HG02798 (cell line): ENCODE results near the gene MRM2.

Source experiments
- ATAC-seq: cut with Tn5 transposase; IDR thresholded peaks from one replicate; pipeline ENCODE4 v1.9.1; 2021; ENCODE audit warnings: mild to moderate bottlenecking; ENCODE audit not compliant: unreplicated experiment, poor library complexity

The MRM2 gene

DNA sequence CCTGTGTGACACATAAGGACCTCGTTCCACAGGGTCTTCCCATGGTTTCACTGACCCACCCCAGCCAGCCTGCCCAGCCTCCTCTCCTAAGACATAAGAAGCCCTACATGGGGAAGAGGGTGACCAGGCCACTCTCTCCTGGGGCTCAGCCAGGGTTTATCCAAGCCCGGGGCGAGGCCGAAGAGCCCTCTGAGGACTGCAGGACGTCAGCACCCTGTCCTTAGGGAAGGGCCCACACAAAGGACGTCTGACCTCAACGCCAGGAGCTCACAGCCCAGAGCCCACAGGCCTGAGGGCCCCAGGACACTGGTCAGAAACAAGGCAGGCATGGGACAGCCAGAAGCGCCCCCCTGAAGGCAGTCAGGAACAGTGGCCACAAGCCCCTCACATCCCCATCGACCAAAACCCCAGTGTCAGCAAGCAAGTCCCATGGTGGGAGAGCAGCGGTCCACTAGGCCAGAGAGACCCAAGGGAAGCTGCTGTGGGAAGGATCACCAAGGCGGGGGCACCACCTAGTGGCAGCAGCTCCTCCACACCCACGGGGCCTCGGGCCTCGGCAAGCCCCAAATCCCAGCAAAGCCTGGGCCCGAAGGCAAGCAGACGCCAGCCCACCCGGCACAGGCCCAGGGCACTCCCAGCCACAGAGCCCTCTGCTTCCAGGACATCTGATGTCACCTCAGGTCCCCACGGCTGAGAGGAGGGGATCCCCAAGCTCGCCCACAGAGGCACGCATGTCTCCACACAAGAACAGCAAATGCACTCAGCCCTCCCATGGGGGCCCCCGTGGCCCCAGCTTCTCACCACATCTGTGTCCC is 32.7 kb downstream of the MRM2 start:
- peak; percentile 70 for ATAC-seq

DNA sequence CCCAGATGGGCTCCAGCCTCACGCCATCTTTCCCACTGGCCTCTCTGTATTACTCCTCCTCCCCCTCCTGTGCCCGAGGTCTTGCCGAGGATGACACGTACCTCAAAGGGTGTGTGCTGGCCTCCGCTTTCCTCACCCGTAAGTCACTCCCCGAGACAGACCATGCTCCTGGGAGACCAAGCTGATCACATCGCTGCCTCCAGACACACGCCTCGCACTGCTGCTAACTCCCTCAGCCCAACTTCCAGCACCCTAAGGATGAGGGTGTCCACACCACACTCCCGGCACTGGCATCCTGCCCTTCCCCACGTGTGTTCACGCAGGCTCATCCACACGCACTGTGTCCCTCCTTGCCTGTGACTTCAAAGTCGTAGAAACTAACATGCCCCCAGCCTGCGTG is 33.3 kb downstream of the MRM2 start:
- ATAC-seq: no peak

DNA sequence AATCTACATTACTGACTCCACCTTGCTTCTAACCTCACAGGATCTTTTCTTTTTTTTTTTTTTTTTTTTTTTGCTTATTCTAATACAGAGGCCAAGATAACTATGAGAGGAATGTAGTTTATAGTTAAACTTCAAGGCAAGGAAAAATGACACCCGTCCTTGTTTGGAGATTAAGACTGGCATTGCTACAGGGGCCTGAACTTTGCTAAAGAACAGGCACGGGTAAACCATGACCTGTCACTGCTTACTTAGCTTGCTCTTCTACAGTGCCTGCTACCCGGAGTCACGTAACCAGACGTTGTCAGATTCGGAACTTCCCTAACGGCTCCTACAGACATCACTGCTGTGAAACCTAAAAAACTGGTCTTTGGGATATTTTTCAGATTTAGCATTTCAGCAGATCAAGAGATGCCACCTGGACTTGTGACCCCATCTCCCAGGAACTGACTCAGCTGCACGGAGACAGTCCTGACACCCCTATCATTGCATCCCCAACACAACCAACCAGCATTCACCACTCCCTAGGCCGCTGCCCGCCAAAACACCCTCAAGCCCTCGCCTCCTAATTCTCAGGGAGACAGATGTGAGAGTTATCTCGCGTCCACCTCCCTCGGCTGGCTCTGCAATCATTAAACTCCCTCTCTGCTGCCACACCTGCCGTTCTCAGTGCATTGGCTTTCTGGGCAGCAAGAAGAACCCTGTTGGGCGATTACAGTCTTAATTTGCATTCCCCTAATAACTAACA is 36.8 kb downstream of the MRM2 start:
- ATAC-seq: no peak

DNA sequence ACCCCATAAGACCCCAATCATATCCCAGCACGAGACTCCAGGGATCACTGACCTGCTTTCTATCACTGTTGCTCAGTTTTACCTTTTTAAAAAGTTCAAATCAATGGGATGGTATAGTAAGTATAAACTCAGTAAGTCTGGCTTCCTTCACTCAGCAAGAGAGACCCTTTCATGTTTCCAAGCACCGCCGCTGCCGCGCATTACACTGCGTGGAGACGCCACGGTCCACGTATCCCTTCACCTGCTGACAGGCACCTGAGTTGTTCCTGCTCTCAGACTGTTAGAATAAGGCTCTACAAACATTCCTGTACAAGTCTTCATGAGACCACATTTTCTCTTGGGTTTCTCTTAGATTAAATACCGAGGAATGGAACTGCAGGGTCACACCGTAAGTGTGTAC is 37.6 kb downstream of the MRM2 start:
- no peak for ATAC-seq

DNA sequence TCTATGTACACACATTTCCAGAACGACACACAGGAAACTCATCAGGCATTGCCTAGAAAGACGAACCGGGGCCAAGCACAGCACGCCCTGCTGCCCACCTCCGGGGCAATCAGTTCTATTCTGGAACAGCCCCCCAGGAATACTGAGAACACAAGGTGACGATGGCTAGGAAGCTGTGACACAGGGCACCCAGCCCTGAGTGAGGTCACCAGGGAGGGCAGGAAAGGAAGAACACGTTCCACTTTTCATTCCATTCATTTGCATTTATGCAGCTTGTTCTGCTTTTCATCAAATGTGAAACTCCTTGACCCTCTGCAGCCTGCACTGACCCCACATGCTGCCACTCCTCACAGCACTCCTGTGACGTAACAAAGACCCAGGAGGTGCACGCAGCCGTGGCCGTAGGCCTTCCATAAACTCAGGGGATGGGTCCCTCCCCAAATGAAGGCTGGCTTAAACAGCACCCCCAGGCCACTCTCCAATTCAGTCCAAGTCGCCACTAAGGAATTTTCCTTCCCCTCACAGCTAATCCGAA is 38.2 kb downstream of the MRM2 start:
- no peak for ATAC-seq

DNA sequence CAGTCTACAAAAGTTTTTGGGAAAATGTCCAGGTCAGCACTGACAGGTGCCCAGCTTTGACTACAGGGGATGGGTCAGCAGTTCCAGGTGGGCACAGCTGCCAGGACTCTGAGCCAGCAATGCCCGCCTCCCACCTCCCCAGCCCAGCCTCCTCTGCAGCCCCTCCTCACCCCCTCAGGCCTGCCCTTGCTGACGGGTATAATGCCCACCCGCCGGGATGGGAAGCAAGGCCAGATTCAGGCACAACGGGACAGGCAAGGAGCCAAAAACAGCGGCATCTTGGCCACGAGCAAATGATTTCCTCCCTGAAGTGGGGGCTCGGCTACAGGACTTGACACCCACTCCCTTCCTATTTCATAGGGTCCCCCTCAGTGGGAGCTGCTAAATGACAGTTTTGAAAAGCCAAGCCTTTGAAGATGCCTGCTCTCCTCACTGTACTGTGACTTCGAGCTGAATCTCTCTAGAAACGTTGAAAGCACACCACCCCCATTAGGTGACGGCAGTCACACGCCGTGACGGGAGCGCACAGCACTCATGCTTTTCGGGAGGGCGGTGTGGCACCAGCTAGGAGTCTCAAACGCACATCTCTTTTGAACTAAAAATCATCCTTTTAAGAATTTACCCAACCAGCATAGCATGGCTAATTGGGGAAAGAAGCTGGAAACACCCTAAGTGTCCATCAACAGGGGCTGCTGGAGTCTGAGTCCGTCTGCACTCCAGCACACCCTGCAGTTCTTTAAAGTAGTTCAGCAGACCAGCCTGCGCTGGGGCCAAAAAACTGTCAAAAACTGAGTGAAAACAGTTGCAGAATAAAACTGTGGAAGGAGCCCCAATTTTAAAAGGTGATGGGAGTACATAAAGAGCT is 38.9 kb downstream of the MRM2 start:
- ATAC-seq: no peak

DNA sequence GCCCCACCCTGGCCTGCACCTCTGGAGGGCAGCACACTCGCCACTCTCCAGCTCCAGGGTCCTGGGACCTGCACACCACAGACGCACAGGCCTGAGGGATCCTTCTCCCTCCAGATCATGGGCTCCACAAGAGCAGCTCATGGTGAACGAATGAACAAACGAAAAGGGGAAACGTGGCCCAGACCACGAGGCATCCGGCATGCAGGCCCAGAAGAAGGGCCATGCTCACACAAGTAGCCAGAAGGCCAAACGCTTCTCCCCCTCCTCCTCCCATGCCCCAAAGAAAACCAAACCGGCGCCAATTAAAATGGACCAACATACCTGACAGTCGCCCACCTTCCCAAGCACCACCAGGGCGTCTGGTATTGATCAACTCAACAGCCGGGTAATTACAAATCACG is 39.6 kb downstream of the MRM2 start:
- no peak for ATAC-seq

DNA sequence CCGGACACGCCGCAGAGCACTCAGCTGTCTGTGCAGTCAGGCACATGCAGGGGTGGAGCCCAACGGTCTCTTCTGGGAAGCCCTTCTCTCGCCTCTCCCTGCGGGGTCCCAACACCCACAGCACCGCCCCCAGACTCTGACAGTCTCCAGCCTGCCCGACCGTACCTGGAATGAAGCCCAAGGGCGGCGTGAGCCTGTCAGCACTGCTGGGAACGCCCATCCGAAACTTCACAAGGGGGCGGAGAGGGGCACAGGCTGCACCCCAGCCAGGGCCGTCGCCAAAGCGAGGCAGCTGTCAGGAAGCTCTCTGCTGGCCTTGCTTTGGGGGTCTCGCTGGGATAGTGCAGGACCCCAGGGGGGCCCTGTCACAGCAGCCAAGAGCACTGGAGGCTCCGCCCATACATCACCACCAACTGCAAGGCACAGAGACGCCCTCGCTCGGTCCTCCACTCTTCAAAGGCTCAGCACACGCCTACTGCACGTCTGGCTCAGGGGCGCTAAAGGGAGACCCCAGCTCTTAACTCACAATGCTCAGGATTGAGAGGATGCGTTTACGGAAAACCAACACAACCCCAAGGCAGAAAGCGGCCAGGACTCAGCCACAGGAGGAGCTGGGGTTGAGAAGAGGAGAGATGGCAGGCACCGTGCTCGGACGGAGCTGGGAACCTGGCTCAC is 40.2 kb downstream of the MRM2 start:
- no peak for ATAC-seq

DNA sequence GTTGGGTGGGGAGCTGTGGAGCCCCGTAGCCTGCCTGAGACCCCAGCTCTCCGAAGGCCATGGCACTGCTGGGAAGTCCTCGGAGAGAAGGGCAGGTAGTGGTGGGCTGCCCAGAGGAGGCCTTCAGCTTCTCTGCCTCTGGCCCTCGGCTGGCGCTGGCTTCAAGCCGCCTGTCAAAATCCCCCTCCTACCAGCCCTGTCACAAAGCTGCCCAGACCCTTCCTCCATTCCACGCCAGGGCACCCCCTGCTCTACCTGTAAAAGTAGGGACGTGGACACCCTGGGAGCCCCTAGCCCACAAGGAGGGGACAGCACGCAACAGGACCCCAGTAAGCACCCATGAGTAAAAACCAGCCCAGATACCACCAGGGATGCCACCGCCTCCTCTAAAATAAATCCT is 40.9 kb downstream of the MRM2 start:
- no peak for ATAC-seq

DNA sequence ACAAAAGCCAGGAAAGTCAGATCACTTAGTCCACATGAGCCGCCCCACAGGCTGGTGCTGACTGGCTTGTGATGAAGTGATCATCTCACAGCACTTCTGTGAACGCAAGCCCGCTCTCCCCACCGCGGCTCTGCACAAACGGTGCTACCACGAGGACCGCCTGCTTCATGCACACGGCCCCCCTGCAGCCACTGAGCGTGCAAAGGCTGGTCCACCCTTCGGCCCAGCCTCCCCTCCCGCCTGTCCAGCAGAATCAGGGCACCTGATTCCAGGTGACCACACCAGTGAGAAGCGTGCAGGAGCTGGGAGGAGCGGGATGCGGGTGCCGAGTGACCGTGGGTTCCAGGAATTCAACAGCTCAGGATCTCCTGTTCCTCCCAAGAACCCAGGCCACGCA is 41.4 kb downstream of the MRM2 start:
- ATAC-seq: no peak

DNA sequence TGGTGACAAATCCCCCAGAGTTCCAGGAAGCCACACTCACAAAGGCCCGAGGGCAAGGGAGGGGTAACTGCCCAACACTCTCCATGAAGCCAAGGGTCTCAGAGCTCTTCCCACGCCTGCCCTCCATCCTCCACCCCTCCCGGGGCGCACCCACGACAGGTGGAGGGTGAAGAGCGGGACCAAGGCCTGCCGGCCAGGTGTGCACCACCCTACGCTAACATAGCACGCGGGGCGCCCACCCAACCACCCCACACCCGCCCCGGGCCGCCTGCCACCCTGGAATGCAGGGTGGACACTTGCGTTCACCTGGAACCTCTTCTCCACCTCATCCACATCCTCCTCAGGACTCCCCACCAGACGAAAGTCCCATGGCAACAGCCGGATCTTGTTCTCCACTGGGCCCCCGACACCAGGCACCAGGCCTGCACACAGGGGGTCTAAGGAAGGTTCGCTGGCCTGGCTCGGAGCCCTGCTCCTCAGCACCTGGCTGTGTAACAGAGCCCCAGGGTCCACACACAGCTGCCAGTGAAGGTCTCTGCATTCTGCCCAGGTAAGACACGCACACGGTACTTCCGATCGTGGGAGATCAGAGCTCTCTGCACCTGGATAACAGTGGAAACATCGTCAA is 41.9 kb downstream of the MRM2 start:
- no peak for ATAC-seq

DNA sequence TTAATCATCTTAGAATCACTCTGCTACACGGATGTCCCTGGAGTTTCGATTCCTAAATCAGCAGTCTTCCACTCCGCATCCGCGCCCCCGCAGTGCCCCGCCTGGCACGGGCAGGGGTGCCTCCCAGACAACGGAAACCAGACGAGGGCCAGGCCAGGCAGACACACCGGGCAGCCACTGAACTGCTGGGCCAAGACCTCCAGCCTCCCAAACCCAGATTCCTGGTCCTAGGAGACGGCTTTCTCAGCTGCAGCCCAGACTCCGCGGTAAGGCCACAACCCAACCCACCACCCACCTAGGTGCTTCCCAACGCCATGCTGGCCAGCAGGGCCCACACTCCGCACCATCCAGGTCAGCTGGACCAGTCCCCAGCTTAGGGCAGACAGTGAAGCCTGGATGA is 42.5 kb downstream of the MRM2 start:
- ATAC-seq: no peak

DNA sequence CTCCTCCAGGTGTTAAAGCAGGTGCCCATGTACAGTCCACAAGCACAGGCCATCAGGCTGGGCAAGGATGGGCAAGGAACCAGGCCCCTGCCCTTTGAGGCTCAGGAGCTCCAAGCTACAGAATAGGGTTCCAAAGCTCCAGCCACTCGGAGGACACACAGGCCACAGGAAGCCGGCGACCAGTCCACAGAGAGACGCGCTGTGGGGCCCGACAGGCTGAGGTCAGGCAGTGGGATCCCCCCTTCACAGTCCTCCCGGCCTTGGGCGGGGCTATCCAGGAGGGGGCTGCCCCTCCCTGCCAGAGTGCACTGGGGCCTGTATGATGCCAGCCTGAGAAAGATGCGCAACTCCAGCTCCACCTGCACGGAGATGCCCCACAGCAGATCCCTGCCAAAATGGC is 43.2 kb downstream of the MRM2 start:
- no peak for ATAC-seq

DNA sequence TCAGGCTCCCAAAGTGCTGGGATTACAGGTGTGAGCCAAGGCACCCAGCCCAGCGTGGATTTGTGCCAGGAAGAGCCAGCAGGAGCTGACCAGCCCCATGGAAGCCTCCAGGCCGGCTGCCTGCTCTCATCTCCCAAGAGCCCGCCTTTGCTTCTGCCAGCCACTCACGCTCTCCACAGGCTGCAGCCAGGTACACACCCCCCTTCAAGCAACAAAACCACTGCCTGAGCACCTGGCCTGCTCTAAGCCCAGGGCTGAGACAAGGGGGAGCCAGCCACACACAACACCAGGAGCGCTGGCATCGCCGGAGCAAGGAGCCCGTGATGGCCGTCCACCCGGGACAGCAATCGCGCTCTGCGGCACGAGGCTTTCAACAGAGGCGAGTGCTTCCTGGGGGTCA is 43.8 kb downstream of the MRM2 start:
- ATAC-seq: no peak

DNA sequence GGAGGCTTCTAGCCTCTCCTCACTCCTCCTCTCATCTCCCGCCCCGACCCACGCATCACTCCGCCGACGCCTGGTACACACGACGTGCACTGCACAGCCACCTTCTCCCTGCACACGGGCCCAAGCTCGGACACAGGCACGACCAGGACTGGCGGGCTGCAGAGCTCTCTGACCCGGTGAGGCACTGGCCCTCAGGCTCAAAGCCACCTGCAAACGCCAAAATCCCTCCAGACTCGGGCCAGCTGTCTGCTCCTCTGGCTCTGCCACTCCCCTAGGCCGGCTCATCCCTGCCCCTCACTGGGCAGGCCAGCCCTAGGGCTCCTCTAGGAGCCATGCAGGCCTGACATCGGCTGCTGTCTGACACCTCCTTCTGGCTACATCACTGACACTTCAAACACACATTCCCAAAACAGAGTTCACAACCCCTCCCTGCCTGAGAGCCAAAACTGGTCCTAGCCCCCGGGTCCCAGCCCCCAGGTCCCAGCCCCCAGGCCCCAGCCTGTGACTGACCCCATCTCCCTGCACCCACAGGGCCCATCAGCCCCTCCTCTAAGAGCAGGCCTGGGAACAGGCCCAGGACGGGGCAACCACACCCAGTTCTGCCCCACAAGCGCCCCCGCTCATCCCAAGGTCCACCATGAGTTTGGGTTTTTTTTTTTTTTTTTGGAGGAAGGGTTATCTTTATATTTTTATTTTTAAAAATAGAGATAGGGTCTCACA is 44.4 kb downstream of the MRM2 start:
- no peak for ATAC-seq

DNA sequence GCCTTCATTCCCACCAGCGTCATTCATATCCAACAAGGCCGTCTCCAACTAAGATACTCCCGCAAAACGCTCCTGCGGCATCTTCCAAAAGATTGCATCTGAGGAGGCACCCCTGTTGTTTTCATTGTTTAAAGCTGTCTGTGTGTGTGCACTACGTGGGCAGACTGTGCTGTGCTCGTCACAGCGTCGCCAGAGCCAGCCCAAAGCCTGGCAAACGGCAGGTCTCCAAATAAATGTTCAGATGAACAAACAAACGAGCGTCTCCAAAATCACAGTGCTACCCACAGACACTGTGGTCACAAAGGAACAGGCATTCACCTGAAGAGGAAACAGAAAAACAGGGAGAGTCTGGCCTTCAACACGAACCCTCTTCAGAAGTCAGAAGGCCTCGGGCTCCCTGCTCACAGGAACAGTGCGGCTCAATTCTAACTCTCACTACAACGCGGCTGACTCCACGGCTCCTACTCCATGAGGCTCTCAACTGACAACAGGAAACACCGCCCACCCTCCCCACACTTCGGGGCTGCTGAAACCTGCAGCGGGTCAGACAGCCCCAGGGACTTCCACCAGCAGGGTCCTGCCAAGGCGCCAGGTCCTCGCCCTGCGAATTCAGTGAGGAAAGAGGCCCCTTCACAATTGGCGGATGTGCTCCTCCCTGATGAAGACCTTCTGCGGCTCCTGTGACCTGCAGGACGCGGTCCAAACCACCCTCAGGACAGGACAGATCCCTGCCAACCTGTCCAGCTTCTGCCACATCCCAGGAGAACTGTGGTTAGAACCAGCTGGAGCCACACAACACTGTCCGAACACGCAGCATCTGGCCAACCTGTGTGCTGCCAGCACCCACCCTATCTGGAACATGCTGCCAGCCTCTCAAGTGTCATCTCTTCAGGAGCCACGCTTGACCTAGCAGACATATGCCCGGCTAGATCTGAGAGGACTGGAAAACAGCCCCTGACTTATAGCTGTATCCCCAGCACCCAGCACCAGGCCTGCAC is 45.3 kb downstream of the MRM2 start:
- no peak for ATAC-seq

DNA sequence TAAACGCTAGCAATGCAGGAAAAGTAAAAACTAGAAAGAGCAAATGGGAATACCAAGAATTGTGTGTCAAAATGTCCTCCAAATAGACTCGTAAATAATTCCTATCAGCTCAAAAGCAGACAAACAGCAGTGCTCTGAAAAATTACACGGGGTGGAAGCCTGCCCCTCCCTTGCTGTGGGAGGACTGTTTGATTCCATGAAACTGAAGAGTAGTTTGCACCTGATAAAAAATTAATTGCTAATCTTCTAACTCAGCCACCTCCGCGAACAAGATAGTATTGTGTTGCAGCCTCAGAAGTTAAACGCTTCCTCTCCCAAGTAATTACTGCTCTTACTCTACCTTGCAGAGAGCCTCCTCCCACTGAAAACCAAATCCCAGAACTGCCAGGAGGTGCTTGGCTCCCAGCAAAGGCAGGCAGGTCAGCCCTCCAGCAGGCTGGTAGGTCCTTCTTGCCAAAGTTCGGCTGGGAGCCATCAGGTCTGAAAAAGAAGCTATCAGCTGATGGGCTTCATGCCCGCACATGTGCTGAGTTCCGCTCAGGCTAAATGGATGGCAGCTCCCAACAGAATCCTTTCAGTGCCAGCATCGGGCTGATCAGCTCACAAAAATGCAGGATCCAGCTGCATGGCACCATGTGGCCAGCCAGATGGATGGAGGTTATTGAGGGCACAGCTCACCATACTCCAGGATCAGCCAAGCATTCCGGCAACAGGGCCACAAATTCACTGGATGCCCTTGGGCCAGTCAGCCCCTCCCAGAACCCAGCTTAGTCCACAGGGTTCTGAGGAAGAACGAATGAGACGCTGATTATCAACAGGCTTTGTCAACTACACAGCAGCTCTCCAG is 46.4 kb downstream of the MRM2 start:
- ATAC-seq: no peak
